Dendritic cell treated with granulocyte-macrophage colony-stimulating factor and Interleukin-4, amounts not matched to agents 40 ng/mL and 50 ng/mL, for 4 days (primary cell): ENCODE measurements around the gene ADGRA1.
"Not testable (repeated sequence)": the region's sequence is repeated elsewhere in the genome, so short reads cannot be mapped to it uniquely, and the experiment has no call there.

Experiments
- H3K27ac Mint-ChIP-seq: one replicate; pipeline ENCODE4 v1.8.0; 2022; ENCODE audit warnings: mild to moderate bottlenecking, mixed read lengths
- H3K27me3 Mint-ChIP-seq: one replicate; pipeline ENCODE4 v1.8.0; 2022; ENCODE audit warnings: mild to moderate bottlenecking, mixed read lengths
- H3K36me3 Mint-ChIP-seq: one replicate; pipeline ENCODE4 v1.8.0; 2022; ENCODE audit warnings: low read depth, mixed read lengths
- H3K4me1 Mint-ChIP-seq: one replicate; pipeline ENCODE4 v1.8.0; 2022; ENCODE audit warnings: low read depth, mixed read lengths
- H3K4me3 Mint-ChIP-seq: one replicate; pipeline ENCODE4 v1.8.0; 2022; ENCODE audit warnings: mild to moderate bottlenecking, moderate library complexity, mixed read lengths
- H3K9me3 Mint-ChIP-seq: one replicate; pipeline ENCODE4 v1.8.0; 2022; ENCODE audit warnings: mixed read lengths
- intact Hi-C: fragments of 100-400 bp; cut with micrococcal nuclease; formaldehyde crosslinking; loops from one replicate; pipeline ENCODE4 v1.15.0; 2022

The ADGRA1 gene

GRCh38 chr10:133131734-133132472 is 44.2 kb downstream of the ADGRA1 start:
- Mint-ChIP-seq H3K9me3 (no peaks in the 10 kb centered on the region), H3K27ac (no peak overlapping the region), H3K4me3 (no peak overlapping the region), H3K27me3 (peaks cover 2% of the 10 kb centered on the region), H3K36me3 (no peaks in the 10 kb centered on the region), H3K4me1 (no peaks in the 10 kb centered on the region)
- intact Hi-C loops = no loop called here

- no peaks in the 10 kb centered on the region for H3K9me3 Mint-ChIP-seq
- no peaks in the 10 kb centered on the region for H3K4me1 Mint-ChIP-seq
- intact Hi-C loops = no loop called here
- no peaks in the 10 kb centered on the region for H3K36me3 Mint-ChIP-seq
- H3K4me3 Mint-ChIP-seq = no peak overlapping the region
- H3K27me3 Mint-ChIP-seq = peaks cover 2% of the 10 kb centered on the region
- no peak overlapping the region for H3K27ac Mint-ChIP-seq
Observed at GRCh38 chr10:133132473-133133291, 45.0 kb downstream of the ADGRA1 start.

GRCh38 chr10:133133471-133134231 is 45.9 kb downstream of the ADGRA1 start:
- Mint-ChIP-seq H3K9me3 (no peaks in the 10 kb centered on the region), H3K4me1 (no peaks in the 10 kb centered on the region), H3K27ac (no peak overlapping the region), H3K36me3 (no peaks in the 10 kb centered on the region), H3K27me3 (peaks cover 2% of the 10 kb centered on the region), H3K4me3 (no peak overlapping the region)
- intact Hi-C loops = no loop called here

GRCh38 chr10:133134411-133135115 is 46.8 kb downstream of the ADGRA1 start:
- H3K4me1 Mint-ChIP-seq = no peaks in the 10 kb centered on the region
- no peaks in the 10 kb centered on the region for H3K36me3 Mint-ChIP-seq
- H3K9me3 Mint-ChIP-seq = no peaks in the 10 kb centered on the region
- peaks cover 3% of the 10 kb centered on the region for H3K27me3 Mint-ChIP-seq
- intact Hi-C loops = no loop called here
- H3K27ac Mint-ChIP-seq = no peak overlapping the region
- no peak overlapping the region for H3K4me3 Mint-ChIP-seq

- H3K4me3 Mint-ChIP-seq = no peak overlapping the region
- H3K36me3 Mint-ChIP-seq = no peaks in the 10 kb centered on the region
- H3K27ac Mint-ChIP-seq = no peak overlapping the region
- no peaks in the 10 kb centered on the region for H3K4me1 Mint-ChIP-seq
- no peaks in the 10 kb centered on the region for H3K9me3 Mint-ChIP-seq
- intact Hi-C loops = no loop called here
- peaks cover 2% of the 10 kb centered on the region for H3K27me3 Mint-ChIP-seq
Observed at GRCh38 chr10:133135116-133135465, 47.4 kb downstream of the ADGRA1 start.

- intact Hi-C loops, H3K4me3 Mint-ChIP-seq, H3K36me3 Mint-ChIP-seq, H3K4me1 Mint-ChIP-seq, H3K9me3 Mint-ChIP-seq, H3K27ac Mint-ChIP-seq: not testable (repeated sequence)
- peaks cover 14% of the 10 kb centered on the region for H3K27me3 Mint-ChIP-seq
Observed at GRCh38 chr10:133137486-133138145, 49.9 kb downstream of the ADGRA1 start.

- no peaks in the 10 kb centered on the region for H3K9me3 Mint-ChIP-seq
- intact Hi-C loops = loop anchor here (5.0 to 10.0 kb wide), 2 partner anchors 95 to 178 kb away; partner anchors contain the start of genes UTF1 and VENTX
- peaks cover 23% of the 10 kb centered on the region for H3K27me3 Mint-ChIP-seq
- peaks cover 9% of the 10 kb centered on the region for H3K4me1 Mint-ChIP-seq
- H3K27ac Mint-ChIP-seq = no peak overlapping the region
- no peak overlapping the region for H3K4me3 Mint-ChIP-seq
- no peaks in the 10 kb centered on the region for H3K36me3 Mint-ChIP-seq
Observed at GRCh38 chr10:133139551-133140065, 51.9 kb downstream of the ADGRA1 start.

GRCh38 chr10:133140417-133141143 is 52.9 kb downstream of the ADGRA1 start:
- Mint-ChIP-seq H3K4me1 (peaks cover 9% of the 10 kb centered on the region), H3K36me3 (no peaks in the 10 kb centered on the region), H3K4me3 (no peak overlapping the region), H3K9me3 (no peaks in the 10 kb centered on the region), H3K27ac (no peak overlapping the region), H3K27me3 (peaks cover 32% of the 10 kb centered on the region)
- intact Hi-C loops = loop anchor here (5.0 to 10.0 kb wide), 2 partner anchors 94 to 177 kb away; partner anchors contain the start of genes UTF1 and VENTX

GRCh38 chr10:133141144-133141957 is 53.6 kb downstream of the ADGRA1 start:
- Mint-ChIP-seq H3K36me3 (no peaks in the 10 kb centered on the region), H3K9me3 (no peaks in the 10 kb centered on the region), H3K27me3 (peaks cover 35% of the 10 kb centered on the region), H3K27ac (peak overlapping the region; percentile 24), H3K4me1 (peaks cover 9% of the 10 kb centered on the region), H3K4me3 (no peak overlapping the region)
- intact Hi-C loops = loop anchor here (5.0 to 10.0 kb wide), 2 partner anchors 93 to 176 kb away; partner anchors contain the start of genes UTF1 and VENTX

- Mint-ChIP-seq H3K4me3 (no peak overlapping the region), H3K4me1 (peaks cover 9% of the 10 kb centered on the region), H3K27me3 (peaks cover 41% of the 10 kb centered on the region), H3K9me3 (peaks cover under 1% of the 10 kb centered on the region), H3K27ac (peak overlapping the region; percentile 24), H3K36me3 (no peaks in the 10 kb centered on the region)
- intact Hi-C loops = loop anchor here (5.0 to 10.0 kb wide), 2 partner anchors 93 to 175 kb away; partner anchors contain the start of genes UTF1 and VENTX
Observed at GRCh38 chr10:133141958-133142340, 54.2 kb downstream of the ADGRA1 start.

GRCh38 chr10:133142523-133143199 is 54.9 kb downstream of the ADGRA1 start:
- Mint-ChIP-seq H3K27ac (no peak overlapping the region), H3K4me3 (no peak overlapping the region), H3K36me3 (no peaks in the 10 kb centered on the region), H3K4me1 (peaks cover 9% of the 10 kb centered on the region), H3K9me3 (peaks cover 8% of the 10 kb centered on the region), H3K27me3 (peaks cover 45% of the 10 kb centered on the region)
- intact Hi-C loops = loop anchor here (5.0 to 10.0 kb wide), 2 partner anchors 92 to 175 kb away; partner anchors contain the start of genes UTF1 and VENTX
